ENCODE measurements around the gene NHP2. TPM values are rescaled to one million over a fixed set of nuclear protein-coding genes. Genes with fewer than 3 reads are reported as not detected.

The NHP2 gene
- total RNA-seq, 1 donor: 88.1 TPM

GRCh38 chr5:178196986-178197385 is 43.3 kb upstream of the NHP2 start:
- H3K4me3 ChIP-seq (ENCODE audit: low read depth, low read length): no peak overlapping the region
- no peak for DNase-seq (ENCODE audit: low read depth)
- TF ChIP-seq CTCF (IDR thresholded peaks at IDR 0.05; ENCODE audit: insufficient read depth, low read depth, low read length): peak; percentile 51

GRCh38 chr5:178196281-178196812 is 42.7 kb upstream of the NHP2 start:
- no peak overlapping the region for H3K4me3 ChIP-seq (ENCODE audit: low read depth, low read length)
- TF ChIP-seq CTCF (IDR thresholded peaks at IDR 0.05; ENCODE audit: insufficient read depth, low read depth, low read length): no peak
- DNase-seq (ENCODE audit: low read depth): no peak

- TF ChIP-seq CTCF (IDR thresholded peaks at IDR 0.05; ENCODE audit: insufficient read depth, low read depth, low read length): no peak
- H3K4me3 ChIP-seq (ENCODE audit: low read depth, low read length): no peak overlapping the region
- DNase-seq (ENCODE audit: low read depth): no peak
Measured at GRCh38 chr5:178194026-178194425, 40.3 kb upstream of the NHP2 start.

GRCh38 chr5:178193251-178193809 is 39.6 kb upstream of the NHP2 start:
- no peak overlapping the region for H3K4me3 ChIP-seq (ENCODE audit: low read depth, low read length)
- TF ChIP-seq CTCF (IDR thresholded peaks at IDR 0.05; ENCODE audit: insufficient read depth, low read depth, low read length): no peak

GRCh38 chr5:178192787-178193186 is 39.1 kb upstream of the NHP2 start:
- no peak for DNase-seq (ENCODE audit: low read depth)
- no peak for TF ChIP-seq CTCF (IDR thresholded peaks at IDR 0.05; ENCODE audit: insufficient read depth, low read depth, low read length)
- H3K4me3 ChIP-seq (ENCODE audit: low read depth, low read length): no peak overlapping the region

More at GRCh38 chr5:178193251-178193809, 39.6 kb upstream of the NHP2 start:
- DNase-seq (ENCODE audit: low read depth): no peak

GRCh38 chr5:178192244-178192643 is 38.6 kb upstream of the NHP2 start:
- no peak for TF ChIP-seq CTCF (IDR thresholded peaks at IDR 0.05; ENCODE audit: insufficient read depth, low read depth, low read length)
- no peak for DNase-seq (ENCODE audit: low read depth)
- H3K4me3 ChIP-seq (ENCODE audit: low read depth, low read length): no peak overlapping the region

- DNase-seq (ENCODE audit: low read depth): no peak
- no peak for TF ChIP-seq CTCF (IDR thresholded peaks at IDR 0.05; ENCODE audit: insufficient read depth, low read depth, low read length)
- H3K4me3 ChIP-seq (ENCODE audit: low read depth, low read length): no peak overlapping the region
Measured at GRCh38 chr5:178191661-178192060, 38.0 kb upstream of the NHP2 start.
